ENCODE data around the gene ZC3H6.
A peak's percentile ranks its signal among the peaks of the same experiment; 100 is the strongest.
"Not testable (repeated sequence)": the region's sequence is repeated elsewhere in the genome, so short reads cannot be mapped to it uniquely, and the experiment has no call there.

The ZC3H6 gene

GRCh38 chr2:112282066-112282465 is 6.7 kb downstream of the ZC3H6 start:
- FAIRE-seq = not testable (repeated sequence)

GRCh38 chr2:112283535-112283934 is 8.1 kb downstream of the ZC3H6 start:
- not testable (repeated sequence) for FAIRE-seq

- FAIRE-seq = no peak
Observed at GRCh38 chr2:112290088-112290487, 14.7 kb downstream of the ZC3H6 start.

- FAIRE-seq = no peak
Observed at GRCh38 chr2:112290648-112291047, 15.3 kb downstream of the ZC3H6 start.

GRCh38 chr2:112293636-112294401 is 18.4 kb downstream of the ZC3H6 start:
- no peak for FAIRE-seq

- no peak for FAIRE-seq
Observed at GRCh38 chr2:112295407-112296078, 20.1 kb downstream of the ZC3H6 start.

GRCh38 chr2:112296407-112296806 is 21.0 kb downstream of the ZC3H6 start:
- no peak for FAIRE-seq

GRCh38 chr2:112301171-112301584 is 25.8 kb downstream of the ZC3H6 start:
- FAIRE-seq = no peak

GRCh38 chr2:112301973-112302372 is 26.6 kb downstream of the ZC3H6 start:
- no peak for FAIRE-seq

GRCh38 chr2:112304298-112304941 is 29.0 kb downstream of the ZC3H6 start:
- no peak for FAIRE-seq

GRCh38 chr2:112305132-112305531 is 29.7 kb downstream of the ZC3H6 start:
- FAIRE-seq = peak; percentile 13

- FAIRE-seq = no peak
Observed at GRCh38 chr2:112310906-112311305, 35.5 kb downstream of the ZC3H6 start.

GRCh38 chr2:112311932-112312331 is 36.5 kb downstream of the ZC3H6 start:
- FAIRE-seq = no peak

- FAIRE-seq = no peak
Observed at GRCh38 chr2:112312821-112313220, 37.4 kb downstream of the ZC3H6 start.

- FAIRE-seq = no peak
Observed at GRCh38 chr2:112314856-112315255, 39.5 kb downstream of the ZC3H6 start.

GRCh38 chr2:112317303-112318158 is 42.1 kb downstream of the ZC3H6 start:
- FAIRE-seq = peak; percentile 63

GRCh38 chr2:112318515-112318914 is 43.1 kb downstream of the ZC3H6 start:
- FAIRE-seq = no peak

- no peak for FAIRE-seq
Observed at GRCh38 chr2:112321375-112322320, 46.3 kb downstream of the ZC3H6 start.

- no peak for FAIRE-seq
Observed at GRCh38 chr2:112322919-112323318, 47.5 kb downstream of the ZC3H6 start.

- FAIRE-seq = no peak
Observed at GRCh38 chr2:112332123-112332696, 56.8 kb downstream of the ZC3H6 start.

- no peak for FAIRE-seq
Observed at GRCh38 chr2:112335600-112335999, 60.2 kb downstream of the ZC3H6 start.

Data from TTC549 (cell line).